K562 (cell line): ENCODE measurements around the gene KAT14.

Experiments used
- CSDE1 ChIP-seq, 2 experiments: fragments of 450-650 bp; IDR thresholded peaks; 2 replicates each; pipeline ENCODE4 v1.6.1; 2016; ENCODE audit warnings: mild to moderate bottlenecking in 1 of 2
- CTCF ChIP-seq, 3 experiments: IDR thresholded peaks in 2 of 3; conservative IDR thresholded peaks in 1 of 3; 2 replicates each; pipeline ENCODE4 v1.5.1; 2011 to 2012; ENCODE audit warnings: low read length in 3 of 3, mild to moderate bottlenecking in 3 of 3, control low read depth in 2 of 3, improper control_type of control experiment in 1 of 3, inconsistent platforms in 1 of 3, low read depth in 1 of 3, mixed read lengths in 1 of 3, moderate library complexity in 1 of 3; ENCODE audit not compliant: insufficient read depth in 2 of 3
- FOS ChIP-seq: IDR thresholded peaks from 3 replicates; pipeline ENCODE4 v1.6.1; 2011; ENCODE audit not compliant: insufficient read length; ENCODE audit errors: extremely low read depth
- FOXP1 ChIP-seq: sonication (generic); formaldehyde crosslinking; IDR thresholded peaks from 2 replicates; pipeline ENCODE4 v1.8.0; 2022; ENCODE audit warnings: mild to moderate bottlenecking, missing genetic modification reagents
- MAFK ChIP-seq: IDR thresholded peaks from 2 replicates; pipeline ENCODE4 v1.6.1; 2011; ENCODE audit warnings: low read length, improper control_type of control experiment
- MEIS2 ChIP-seq: fragments of 450-650 bp; IDR thresholded peaks from 2 replicates; pipeline ENCODE4 v1.6.1; 2014; ENCODE audit warnings: mild to moderate bottlenecking; ENCODE audit not compliant: partially characterized antibody
- POLR2AphosphoS5 ChIP-seq: IDR thresholded peaks from 2 replicates; pipeline ENCODE4 v1.6.1; 2011; ENCODE audit warnings: mild to moderate bottlenecking, low read depth, low read length, moderate library complexity; ENCODE audit not compliant: control insufficient read depth, insufficient read depth
- SIN3A ChIP-seq, 2 experiments: fragments of 150-350 bp in 1 of 2; IDR thresholded peaks; 2 replicates each; pipeline ENCODE4 v1.6.1; 2011 to 2016; ENCODE audit warnings: borderline replicate concordance in 2 of 2, low read depth in 2 of 2, low read length in 2 of 2, mild to moderate bottlenecking in 2 of 2, moderate library complexity in 2 of 2; ENCODE audit not compliant: control insufficient read depth in 1 of 2
- SMARCB1 ChIP-seq: IDR thresholded peaks from 2 replicates; pipeline ENCODE4 v1.6.1; 2011; ENCODE audit warnings: improper control_type of control experiment, low read depth; ENCODE audit not compliant: insufficient read length
- SP1 ChIP-seq: sonication (generic); formaldehyde crosslinking; IDR thresholded peaks from 2 replicates; pipeline ENCODE4 v1.8.1; 2022; ENCODE audit warnings: mild to moderate bottlenecking, missing genetic modification reagents
- THRAP3 ChIP-seq: fragments of 450-650 bp; IDR thresholded peaks from 2 replicates; pipeline ENCODE4 v1.6.1; 2016; ENCODE audit warnings: mild to moderate bottlenecking, inconsistent platforms, borderline replicate concordance
- ZKSCAN3 ChIP-seq: fragments of 250-450 bp; sonication (Bioruptor Pico); IDR thresholded peaks from 2 replicates; pipeline ENCODE4 v1.4.0; 2020
- ZNF224 ChIP-seq: sonication (generic); formaldehyde crosslinking; IDR thresholded peaks from 2 replicates; pipeline ENCODE4 v1.8.0; 2022; ENCODE audit warnings: mild to moderate bottlenecking, missing genetic modification reagents
- ZNF384 ChIP-seq: IDR thresholded peaks from 2 replicates; pipeline ENCODE4 v1.6.1; 2012; ENCODE audit warnings: low read depth, low read length, improper control_type of control experiment

GRCh38 chr20:18103497-18103896 is 34.2 kb upstream of the KAT14 start:
- TF ChIP-seq FOS (no peak), SP1 (CRISPR knock-in tag) (no peak), MAFK (no peak), THRAP3 (no peak), SMARCB1 (no peak), MEIS2 (no peak), ZNF384 (no peak), POLR2AphosphoS5 (no peak), CSDE1 (IDR thresholded peaks at IDR 0.05) (no peak), ZNF224 (CRISPR knock-in tag) (no peak), ZKSCAN3 (CRISPR knock-in tag) (no peak), FOXP1 (no peak), SIN3A (IDR thresholded peaks at IDR 0.05; ENCODE audit: borderline replicate concordance in 2 of 2, control insufficient read depth in 1 of 2, low read depth in 2 of 2, low read length in 2 of 2) (no peak), CTCF (IDR thresholded peaks at IDR 0.05 in 2 of 3, conservative IDR thresholded peaks at IDR 0.05 in 1 of 3; ENCODE audit: insufficient read depth in 2 of 3, low read depth in 1 of 3, low read length in 3 of 3) (no peak)
